HL-60/S4 treated with phorbol 12-myristate 13-acetate at 8.2 ng/mL for 4 days and 3 days (cell line): ENCODE data around the gene NUP42.
"Not testable (repeated sequence)": the region's sequence is repeated elsewhere in the genome, so short reads cannot be mapped to it uniquely, and the experiment has no call there.

Experiments
- in situ Hi-C: fragments of 300-500 bp; cut with MboI; formaldehyde crosslinking; loops from 2 replicates; pipeline ENCODE4 v1.15.0; 2022; ENCODE audit warnings: low sequenced_read_pairs

Gene NUP42

GRCh38 chr7:23181684-23182553, at the start of gene NUP42:
TSS of gene NUP42 (plus strand) at chr7:23182048. CDS start at chr7:23182086, 38 bp downstream.
- in situ Hi-C loops: no loop called here

GRCh38 chr7:23133797-23134196, 48.1 kb upstream of the NUP42 start:
- in situ Hi-C loops: no loop called here

- in situ Hi-C loops: no loop called here
Observed at GRCh38 chr7:23135755-23136154, 46.1 kb upstream of the NUP42 start.

- in situ Hi-C loops: no loop called here
Observed at GRCh38 chr7:23136216-23136615, 45.6 kb upstream of the NUP42 start.

- in situ Hi-C loops: no loop called here
Observed at GRCh38 chr7:23157679-23158078, 24.2 kb upstream of the NUP42 start.

- in situ Hi-C loops: no loop called here
Observed at GRCh38 chr7:23158546-23158945, 23.3 kb upstream of the NUP42 start.

GRCh38 chr7:23161482-23161881, 20.4 kb upstream of the NUP42 start:
- in situ Hi-C loops: no loop called here

GRCh38 chr7:23164846-23165245, 17.0 kb upstream of the NUP42 start:
- in situ Hi-C loops: no loop called here

GRCh38 chr7:23165316-23165715, 16.5 kb upstream of the NUP42 start:
- in situ Hi-C loops: no loop called here

GRCh38 chr7:23167691-23168090, 14.2 kb upstream of the NUP42 start:
- in situ Hi-C loops: no loop called here

GRCh38 chr7:23168111-23168885, 13.6 kb upstream of the NUP42 start:
- in situ Hi-C loops: no loop called here

- in situ Hi-C loops: no loop called here
Observed at GRCh38 chr7:23175938-23176337, 5.9 kb upstream of the NUP42 start.

GRCh38 chr7:23183279-23184012, 1.6 kb downstream of the NUP42 start:
- in situ Hi-C loops: no loop called here

GRCh38 chr7:23184291-23184690, 2.4 kb downstream of the NUP42 start:
- in situ Hi-C loops: no loop called here

GRCh38 chr7:23184709-23185359, 3.0 kb downstream of the NUP42 start:
- in situ Hi-C loops: no loop called here

GRCh38 chr7:23185980-23186379, 4.1 kb downstream of the NUP42 start:
- in situ Hi-C loops: no loop called here

- in situ Hi-C loops: no loop called here
Observed at GRCh38 chr7:23191022-23191421, 9.2 kb downstream of the NUP42 start.

GRCh38 chr7:23193650-23194227, 11.9 kb downstream of the NUP42 start:
- in situ Hi-C loops: not testable (repeated sequence)

GRCh38 chr7:23196306-23196705, 14.5 kb downstream of the NUP42 start:
- in situ Hi-C loops: no loop called here

- in situ Hi-C loops: not testable (repeated sequence)
Observed at GRCh38 chr7:23197745-23198144, 15.9 kb downstream of the NUP42 start.
